Mucosa of descending colon (tissue), 3 donors: Measurements from ENCODE around the gene ACBD6. TPM values are rescaled to one million over a fixed set of nuclear protein-coding genes. Genes with fewer than 3 reads are reported as not detected.

Experiments used
- ATAC-seq: fragments of 200-7000 bp; cut with Tn5 transposase; one replicate; pipeline ENCODE4 v1.9.1; 2020; ENCODE audit warnings: mild to moderate bottlenecking, moderate library complexity
- DNase-seq, 3 donors: peaks; one replicate each; pipeline ENCODE4 v3.0.0-alpha.2; 2020
- H3K36me3 ChIP-seq: fragments of 200-600 bp; one replicate; pipeline ENCODE4 v1.8.0; 2021; ENCODE audit warnings: low read depth, mild to moderate bottlenecking
- H3K4me1 ChIP-seq: fragments of 200-600 bp; one replicate; pipeline ENCODE4 v1.8.0; 2021; ENCODE audit warnings: low read depth, mild to moderate bottlenecking
- H3K4me3 ChIP-seq: fragments of 200-600 bp; one replicate; pipeline ENCODE4 v1.8.0; 2021; ENCODE audit warnings: mild to moderate bottlenecking
- H3K9me3 ChIP-seq: fragments of 200-600 bp; one replicate; pipeline ENCODE4 v1.8.0; 2021; ENCODE audit warnings: mild to moderate bottlenecking
- intact Hi-C, 2 donors: fragments of 100-400 bp; cut with DNase I in 1 of 2; cut with micrococcal nuclease in 1 of 2; formaldehyde crosslinking; loops; one replicate each; pipeline versions ENCODE4 v1.11.0 to v1.11.1; 2022; cut with DNase I, micrococcal nuclease
- total RNA-seq, 3 donors: library from RNA; stranded (reverse); fragmentation: NEBNext Ultra II Directional in 2 of 3; extraction: Animal tissue kit (Norgen Biotek cat#: 25700) in 2 of 3; gene quantifications; one replicate each; pipeline versions ENCODE4 v1.2.1 to v1.2.4, GENCODE V29; 2021 to 2023
- TF ChIP-seq, protein P1 (sequence below): fragments of 200-600 bp; IDR thresholded peaks from one replicate; pipeline ENCODE4 v1.8.0; 2022; ENCODE audit warnings: antibody characterized with exemption, mild to moderate bottlenecking
- donor health status: DM: no; HTN: no; CAD: no; lungs with moderate emphysema.
- donor health status: DM: no; HTN: no; CAD: no.
- donor health status: DM: no; HTN: yes; CAD: no.

Gene ACBD6
- total RNA-seq, 3 donors from 2014 or later = 23.3 to 32.8 (median 25.0) TPM

DNA sequence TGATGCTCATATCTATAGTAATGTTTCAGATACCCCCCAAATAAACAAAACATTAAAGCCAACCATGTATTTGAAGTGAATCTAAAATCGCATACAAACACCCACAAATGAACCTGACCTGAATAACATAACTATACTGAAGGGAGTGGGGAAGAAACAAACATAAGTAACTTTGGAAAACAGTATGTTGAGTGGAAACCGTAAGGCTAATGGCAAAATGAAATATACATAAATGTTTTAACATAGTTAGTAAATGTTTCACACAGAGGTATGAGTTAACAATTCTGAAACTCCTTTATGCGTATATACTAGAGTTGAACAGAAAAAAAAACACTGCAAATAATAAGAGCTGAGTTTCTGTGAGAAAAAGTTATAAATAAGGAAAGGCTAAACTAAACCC, 125.6 kb downstream of the ACBD6 start:
- DNase-seq (no peak), ATAC-seq (no peak)
- intact Hi-C loops = no loop called here
- Histone ChIP-seq H3K4me1 (no peaks in the 10 kb centered on the region), H3K4me3 (no peak overlapping the region), H3K36me3 (no peaks in the 10 kb centered on the region), H3K9me3 (peaks cover 25% of the 10 kb centered on the region)
- TF ChIP-seq, protein P1, sequence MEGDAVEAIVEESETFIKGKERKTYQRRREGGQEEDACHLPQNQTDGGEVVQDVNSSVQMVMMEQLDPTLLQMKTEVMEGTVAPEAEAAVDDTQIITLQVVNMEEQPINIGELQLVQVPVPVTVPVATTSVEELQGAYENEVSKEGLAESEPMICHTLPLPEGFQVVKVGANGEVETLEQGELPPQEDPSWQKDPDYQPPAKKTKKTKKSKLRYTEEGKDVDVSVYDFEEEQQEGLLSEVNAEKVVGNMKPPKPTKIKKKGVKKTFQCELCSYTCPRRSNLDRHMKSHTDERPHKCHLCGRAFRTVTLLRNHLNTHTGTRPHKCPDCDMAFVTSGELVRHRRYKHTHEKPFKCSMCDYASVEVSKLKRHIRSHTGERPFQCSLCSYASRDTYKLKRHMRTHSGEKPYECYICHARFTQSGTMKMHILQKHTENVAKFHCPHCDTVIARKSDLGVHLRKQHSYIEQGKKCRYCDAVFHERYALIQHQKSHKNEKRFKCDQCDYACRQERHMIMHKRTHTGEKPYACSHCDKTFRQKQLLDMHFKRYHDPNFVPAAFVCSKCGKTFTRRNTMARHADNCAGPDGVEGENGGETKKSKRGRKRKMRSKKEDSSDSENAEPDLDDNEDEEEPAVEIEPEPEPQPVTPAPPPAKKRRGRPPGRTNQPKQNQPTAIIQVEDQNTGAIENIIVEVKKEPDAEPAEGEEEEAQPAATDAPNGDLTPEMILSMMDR = no peak

DNA sequence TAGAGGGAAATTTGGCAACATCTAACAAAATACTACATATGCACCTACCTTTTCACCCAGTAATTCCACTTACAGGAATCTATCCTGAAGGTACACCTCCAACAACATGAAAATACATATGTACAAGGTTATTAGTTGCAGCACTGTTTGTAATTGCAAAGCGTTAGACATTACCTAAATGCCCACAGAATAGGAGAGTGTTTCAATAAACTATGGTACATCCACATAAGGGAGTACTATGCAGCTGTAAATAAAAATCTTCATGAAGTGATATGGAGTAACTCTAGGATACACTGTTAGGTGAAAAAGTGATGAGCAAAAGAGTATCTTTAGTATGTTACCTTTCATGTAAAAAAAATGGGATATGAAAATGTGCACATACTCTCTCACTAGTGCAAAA, 126.1 kb downstream of the ACBD6 start:
- no peaks in the 10 kb centered on the region for H3K36me3 ChIP-seq
- intact Hi-C loops = no loop called here
- H3K4me3 ChIP-seq = no peak overlapping the region
- DNase-seq (no peak), ATAC-seq (no peak)
- TF ChIP-seq, protein P1 = no peak
- no peaks in the 10 kb centered on the region for H3K4me1 ChIP-seq
- H3K9me3 ChIP-seq = peaks cover 22% of the 10 kb centered on the region

DNA sequence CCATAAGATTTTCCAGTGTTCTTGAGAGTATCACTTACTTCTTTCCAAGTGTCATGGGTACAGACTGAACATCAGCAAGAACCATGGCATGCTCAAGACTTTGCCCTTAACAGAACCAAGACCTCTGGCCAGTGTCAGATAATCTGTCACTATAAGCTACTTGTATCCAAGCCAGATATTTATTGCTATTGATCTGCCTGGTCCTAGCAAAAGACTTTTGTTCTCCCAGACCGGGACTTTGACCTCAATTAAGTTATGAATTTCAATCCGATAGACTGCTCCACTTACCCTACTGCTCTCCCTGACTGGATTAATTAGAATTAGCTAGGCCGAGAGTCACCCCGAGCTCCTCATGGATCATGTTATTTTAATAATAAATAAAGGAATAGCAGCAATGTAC, 129.6 kb downstream of the ACBD6 start:
- Histone ChIP-seq H3K36me3 (no peaks in the 10 kb centered on the region), H3K4me1 (no peaks in the 10 kb centered on the region), H3K9me3 (no peaks in the 10 kb centered on the region), H3K4me3 (no peak overlapping the region)
- DNase-seq = no peak
- no peak for ATAC-seq
- TF ChIP-seq, protein P1 = no peak
- intact Hi-C loops = no loop called here

DNA sequence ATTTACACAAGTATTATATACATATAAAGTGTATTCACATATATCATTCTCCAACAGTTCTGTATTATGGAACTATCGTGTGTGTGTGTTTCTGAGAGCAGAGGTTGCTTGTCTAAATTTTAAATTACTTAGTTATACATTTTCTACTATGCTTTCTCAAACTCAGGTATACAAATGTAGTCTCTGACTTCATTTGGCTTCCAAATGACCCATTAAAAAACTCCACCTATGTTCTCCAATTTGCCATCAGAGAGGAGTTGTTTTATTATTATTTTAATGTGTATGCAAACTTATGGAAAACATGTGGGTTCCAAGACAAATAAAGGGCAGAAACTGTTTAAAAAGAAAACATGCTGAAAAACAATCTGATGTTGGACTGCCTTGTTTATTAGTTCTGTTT, 131.8 kb downstream of the ACBD6 start:
- intact Hi-C loops = no loop called here
- Histone ChIP-seq H3K4me1 (no peaks in the 10 kb centered on the region), H3K36me3 (no peaks in the 10 kb centered on the region), H3K4me3 (no peak overlapping the region), H3K9me3 (no peaks in the 10 kb centered on the region)
- TF ChIP-seq, protein P1 = no peak
- ATAC-seq (no peak), DNase-seq (no peak)

DNA sequence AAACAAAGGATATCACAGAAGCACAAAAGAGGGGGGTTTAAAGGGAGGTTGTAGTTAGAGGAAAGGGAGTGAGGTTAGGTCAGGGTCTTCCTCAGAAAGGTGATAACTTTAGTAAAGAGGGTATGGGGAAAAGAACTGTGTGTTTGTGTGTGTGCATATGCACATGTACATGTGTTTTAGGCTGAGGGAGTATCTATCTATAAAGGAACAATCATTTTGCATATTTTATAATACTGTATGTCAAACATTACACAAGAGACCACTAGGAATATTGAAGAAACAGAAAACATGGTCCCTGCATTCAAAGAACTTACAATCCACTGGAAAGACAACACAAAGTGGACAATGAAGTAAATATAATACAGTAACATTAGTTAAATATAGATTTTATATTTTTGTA, 132.2 kb downstream of the ACBD6 start:
- Histone ChIP-seq H3K4me3 (no peak overlapping the region), H3K36me3 (no peaks in the 10 kb centered on the region), H3K4me1 (no peaks in the 10 kb centered on the region), H3K9me3 (no peaks in the 10 kb centered on the region)
- ATAC-seq (no peak), DNase-seq (no peak)
- TF ChIP-seq, protein P1 = no peak
- intact Hi-C loops = no loop called here

DNA sequence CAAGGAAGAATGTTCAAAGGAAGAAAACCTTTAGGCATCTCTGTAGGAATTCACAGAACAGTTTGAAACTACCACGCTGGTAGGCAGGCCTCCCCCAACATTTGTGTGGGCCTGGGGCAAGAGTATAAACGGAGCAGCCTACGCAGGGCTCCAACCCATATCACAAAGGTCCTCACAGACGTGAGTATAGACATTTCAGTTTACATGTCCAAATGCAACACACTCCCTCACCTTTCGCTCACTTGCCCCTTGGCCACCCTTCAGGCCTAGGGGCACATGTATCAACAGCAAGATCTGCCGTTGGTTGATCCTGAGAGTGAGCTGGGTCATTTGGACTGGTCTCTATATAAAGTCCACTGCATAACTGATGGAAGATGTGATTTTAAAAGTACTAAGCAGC, 133.3 kb downstream of the ACBD6 start:
- intact Hi-C loops = no loop called here
- TF ChIP-seq, protein P1 = no peak
- Histone ChIP-seq H3K36me3 (no peaks in the 10 kb centered on the region), H3K4me3 (no peak overlapping the region), H3K4me1 (no peaks in the 10 kb centered on the region), H3K9me3 (no peaks in the 10 kb centered on the region)
- DNase-seq = no peak
- no peak for ATAC-seq
